Mesothelial cell of epicardium (in vitro differentiated cells): Measurements from ENCODE around the gene DARS1. TPM values are rescaled to one million over a fixed set of nuclear protein-coding genes. Genes with fewer than 3 reads are reported as not detected.

Experiments used
- DNase-seq, 2 experiments: peaks; one replicate each; pipeline ENCODE4 v3.0.0; 2021; ENCODE audit warnings: low spot score in 2 of 2; ENCODE audit not compliant: unreplicated experiment in 2 of 2
- H3K27ac Mint-ChIP-seq: 2 replicates; pipeline ENCODE4 v1.8.0; 2021; ENCODE audit warnings: mixed read lengths
- H3K27me3 Mint-ChIP-seq: 2 replicates; pipeline ENCODE4 v1.8.0; 2021; ENCODE audit warnings: low read depth, mixed read lengths
- H3K36me3 Mint-ChIP-seq: 2 replicates; pipeline ENCODE4 v1.8.0; 2021; ENCODE audit warnings: mixed read lengths
- H3K4me1 Mint-ChIP-seq: 2 replicates; pipeline ENCODE4 v1.8.0; 2021; ENCODE audit warnings: mixed read lengths
- H3K4me3 Mint-ChIP-seq: 2 replicates; pipeline ENCODE4 v1.8.0; 2021; ENCODE audit warnings: mild to moderate bottlenecking, moderate library complexity, mixed read lengths
- H3K9me3 Mint-ChIP-seq: 2 replicates; pipeline ENCODE4 v1.8.0; 2021; ENCODE audit warnings: mixed read lengths
- CTCF ChIP-seq: fragments of 200-600 bp; sonication (generic); IDR thresholded peaks from one replicate; pipeline ENCODE4 v1.5.0; 2021; ENCODE audit warnings: antibody characterized with exemption; ENCODE audit not compliant: unreplicated experiment
- total RNA-seq: library from RNA; stranded (reverse); gene quantifications from 3 replicates; pipeline ENCODE4 v1.2.1, GENCODE V29; 2021

DARS1 gene
- total RNA-seq, result 81.8 to 85.7 TPM (median 82.6 TPM) in 3 replicates

GRCh38 chr2:135985018-135985825, at the start of gene DARS1:
TSS of gene DARS1 (minus strand) at chr2:135985626. CDS start at chr2:135985468, 158 bp downstream.
- Mint-ChIP-seq H3K4me1 (peaks cover 22% of the 10 kb centered on the region), H3K9me3 (no peaks in the 10 kb centered on the region), H3K27me3 (no peaks in the 10 kb centered on the region), H3K27ac (peak within 1 kb of the TSS; percentile 99), H3K36me3 (peaks cover 10% of the 10 kb centered on the region), H3K4me3 (peak within 1 kb of the TSS; percentile 95)
- peak; percentile 85 to 92 for DNase-seq
- no peak for TF ChIP-seq CTCF

- Mint-ChIP-seq H3K4me3 (no peak overlapping the region), H3K9me3 (peaks cover 4% of the 10 kb centered on the region), H3K27me3 (peaks cover 18% of the 10 kb centered on the region), H3K27ac (no peak overlapping the region), H3K4me1 (peaks cover 20% of the 10 kb centered on the region), H3K36me3 (no peaks in the 10 kb centered on the region)
- DNase-seq, result no peak
- TF ChIP-seq CTCF, result no peak
These were observed 49.2 kb upstream of the DARS1 start for GRCh38 chr2:136034629-136035028.

- Mint-ChIP-seq H3K27ac (no peak overlapping the region), H3K36me3 (no peaks in the 10 kb centered on the region)
- no peak for TF ChIP-seq CTCF
These were observed 47.5 kb upstream of the DARS1 start for GRCh38 chr2:136032817-136033535.

GRCh38 chr2:136032192-136032591, 46.8 kb upstream of the DARS1 start:
- TF ChIP-seq CTCF, result no peak
- no peaks in the 10 kb centered on the region for H3K36me3 Mint-ChIP-seq
- H3K4me3 Mint-ChIP-seq, result no peak overlapping the region
- H3K4me1 Mint-ChIP-seq, result peaks cover 20% of the 10 kb centered on the region
- no peak overlapping the region for H3K27ac Mint-ChIP-seq
- peaks cover 7% of the 10 kb centered on the region for H3K27me3 Mint-ChIP-seq
- no peak for DNase-seq
- no peaks in the 10 kb centered on the region for H3K9me3 Mint-ChIP-seq

More at GRCh38 chr2:136032817-136033535, 47.5 kb upstream of the DARS1 start:
- peaks cover 20% of the 10 kb centered on the region for H3K4me1 Mint-ChIP-seq
- no peaks in the 10 kb centered on the region for H3K9me3 Mint-ChIP-seq
- H3K27me3 Mint-ChIP-seq, result peaks cover 7% of the 10 kb centered on the region
- no peak overlapping the region for H3K4me3 Mint-ChIP-seq
- no peak for DNase-seq

- H3K4me3 Mint-ChIP-seq, result no peak overlapping the region
- peaks cover 7% of the 10 kb centered on the region for H3K27me3 Mint-ChIP-seq
- no peaks in the 10 kb centered on the region for H3K36me3 Mint-ChIP-seq
- TF ChIP-seq CTCF, result no peak
- H3K27ac Mint-ChIP-seq, result no peak overlapping the region
- H3K9me3 Mint-ChIP-seq, result no peaks in the 10 kb centered on the region
- peaks cover 20% of the 10 kb centered on the region for H3K4me1 Mint-ChIP-seq
- no peak for DNase-seq
These were observed 46.3 kb upstream of the DARS1 start for GRCh38 chr2:136031711-136032110.
